Subcutaneous abdominal adipose tissue (tissue), 5 donors: ENCODE measurements around the gene MYPN.
"Not testable (repeated sequence)": the region's sequence is repeated elsewhere in the genome, so short reads cannot be mapped to it uniquely, and the experiment has no call there.

ENCODE experiments used
- H3K27ac ChIP-seq: one replicate; pipeline ENCODE4 v1.7.0; 2013; ENCODE audit warnings: low read depth, mild to moderate bottlenecking, inconsistent platforms, low read length, moderate library complexity
- H3K27me3 ChIP-seq, 5 donors: one replicate each; pipeline ENCODE4 v1.7.0; 2013; ENCODE audit warnings: low read length in 5 of 5, inconsistent platforms in 1 of 5; ENCODE audit not compliant: control insufficient read depth in 5 of 5, insufficient read depth in 4 of 5
- H3K36me3 ChIP-seq, 5 donors: one replicate each; pipeline ENCODE4 v1.7.0; 2013; ENCODE audit warnings: low read length in 5 of 5; ENCODE audit not compliant: control insufficient read depth in 5 of 5, insufficient read depth in 5 of 5
- H3K4me1 ChIP-seq, 5 donors: one replicate each; pipeline ENCODE4 v1.7.0; 2013; ENCODE audit warnings: low read length in 5 of 5, mild to moderate bottlenecking in 3 of 5, moderate library complexity in 1 of 5; ENCODE audit not compliant: control insufficient read depth in 5 of 5, insufficient read depth in 5 of 5
- H3K4me3 ChIP-seq, 5 donors: one replicate each; pipeline ENCODE4 v1.7.0; 2013; ENCODE audit warnings: low read length in 5 of 5, low read depth in 1 of 5
- H3K9ac ChIP-seq, 5 donors: one replicate each; pipeline ENCODE4 v1.7.0; 2013; ENCODE audit warnings: low read length in 5 of 5, mild to moderate bottlenecking in 4 of 5, moderate library complexity in 3 of 5
- H3K9me3 ChIP-seq, 5 donors: one replicate each; pipeline ENCODE4 v1.7.0; 2013; ENCODE audit warnings: low read length in 5 of 5; ENCODE audit not compliant: control insufficient read depth in 5 of 5
- donor health status: healthy.
- donor health status: healthy.
- donor health status: healthy.
- donor health status: healthy.
- donor health status: healthy.

The MYPN gene, protein sequence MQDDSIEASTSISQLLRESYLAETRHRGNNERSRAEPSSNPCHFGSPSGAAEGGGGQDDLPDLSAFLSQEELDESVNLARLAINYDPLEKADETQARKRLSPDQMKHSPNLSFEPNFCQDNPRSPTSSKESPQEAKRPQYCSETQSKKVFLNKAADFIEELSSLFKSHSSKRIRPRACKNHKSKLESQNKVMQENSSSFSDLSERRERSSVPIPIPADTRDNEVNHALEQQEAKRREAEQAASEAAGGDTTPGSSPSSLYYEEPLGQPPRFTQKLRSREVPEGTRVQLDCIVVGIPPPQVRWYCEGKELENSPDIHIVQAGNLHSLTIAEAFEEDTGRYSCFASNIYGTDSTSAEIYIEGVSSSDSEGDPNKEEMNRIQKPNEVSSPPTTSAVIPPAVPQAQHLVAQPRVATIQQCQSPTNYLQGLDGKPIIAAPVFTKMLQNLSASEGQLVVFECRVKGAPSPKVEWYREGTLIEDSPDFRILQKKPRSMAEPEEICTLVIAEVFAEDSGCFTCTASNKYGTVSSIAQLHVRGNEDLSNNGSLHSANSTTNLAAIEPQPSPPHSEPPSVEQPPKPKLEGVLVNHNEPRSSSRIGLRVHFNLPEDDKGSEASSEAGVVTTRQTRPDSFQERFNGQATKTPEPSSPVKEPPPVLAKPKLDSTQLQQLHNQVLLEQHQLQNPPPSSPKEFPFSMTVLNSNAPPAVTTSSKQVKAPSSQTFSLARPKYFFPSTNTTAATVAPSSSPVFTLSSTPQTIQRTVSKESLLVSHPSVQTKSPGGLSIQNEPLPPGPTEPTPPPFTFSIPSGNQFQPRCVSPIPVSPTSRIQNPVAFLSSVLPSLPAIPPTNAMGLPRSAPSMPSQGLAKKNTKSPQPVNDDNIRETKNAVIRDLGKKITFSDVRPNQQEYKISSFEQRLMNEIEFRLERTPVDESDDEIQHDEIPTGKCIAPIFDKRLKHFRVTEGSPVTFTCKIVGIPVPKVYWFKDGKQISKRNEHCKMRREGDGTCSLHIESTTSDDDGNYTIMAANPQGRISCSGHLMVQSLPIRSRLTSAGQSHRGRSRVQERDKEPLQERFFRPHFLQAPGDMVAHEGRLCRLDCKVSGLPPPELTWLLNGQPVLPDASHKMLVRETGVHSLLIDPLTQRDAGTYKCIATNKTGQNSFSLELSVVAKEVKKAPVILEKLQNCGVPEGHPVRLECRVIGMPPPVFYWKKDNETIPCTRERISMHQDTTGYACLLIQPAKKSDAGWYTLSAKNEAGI (N-terminal part only)

DNA sequence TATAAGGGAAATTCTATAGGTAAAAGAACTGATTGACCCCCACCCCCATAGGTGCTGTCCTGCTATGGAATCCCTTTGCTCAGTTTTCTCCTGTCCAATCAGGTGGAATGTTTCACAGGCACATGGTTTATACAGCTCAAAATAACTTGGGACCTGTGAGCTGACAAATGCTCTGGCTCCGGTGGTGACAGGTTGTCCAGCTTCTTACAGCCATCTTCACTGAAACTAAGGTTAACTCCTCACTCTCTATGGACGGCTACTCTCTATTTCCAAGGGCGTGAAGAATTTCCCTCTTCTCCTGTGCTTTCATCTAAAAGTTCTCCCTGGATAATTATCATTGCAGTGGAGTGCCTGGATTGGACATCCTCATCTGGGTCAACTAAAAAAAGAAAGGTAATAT lies at the start of gene MYPN:
MYPN (plus strand) TSS at position 158 of the 400 bp plus-strand sequence. CDS start 11,951 bp downstream, outside the sequence.
- H3K27me3 ChIP-seq = no peaks in the 10 kb centered on the region
- H3K36me3 ChIP-seq = no peaks in the 10 kb centered on the region
- H3K27ac ChIP-seq = no peak within 1 kb of the TSS
- no peak within 1 kb of the TSS for H3K9ac ChIP-seq
- H3K4me1 ChIP-seq = no peaks in the 10 kb centered on the region
- H3K9me3 ChIP-seq = no peaks in the 10 kb centered on the region
- H3K4me3 ChIP-seq = no peak within 1 kb of the TSS

DNA sequence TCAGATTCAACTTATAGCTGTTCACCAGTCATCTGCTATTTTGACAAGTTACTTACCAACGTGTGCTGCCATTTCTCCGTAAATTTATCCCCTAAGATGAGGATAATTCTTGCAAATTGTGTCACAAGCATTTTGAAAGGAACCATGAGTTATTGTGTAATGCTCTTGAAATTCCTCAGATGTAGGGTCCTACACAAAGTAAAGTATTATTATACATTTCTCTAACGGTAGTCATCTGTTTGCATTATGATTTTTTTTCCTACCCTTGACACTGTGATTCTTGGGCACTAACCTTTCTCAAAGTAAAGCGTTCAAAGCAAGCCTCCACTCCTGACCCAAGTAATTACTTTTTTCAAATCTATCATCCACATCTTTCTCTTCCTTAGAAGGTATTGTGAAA lies 42.3 kb upstream of the MYPN start:
- H3K36me3 ChIP-seq = peaks cover 0 to 10% (median 2%) of the 10 kb centered on the region in 5 donors
- no peaks in the 10 kb centered on the region for H3K9me3 ChIP-seq
- H3K4me1 ChIP-seq = peaks cover 0 to 17% (median 12%) of the 10 kb centered on the region in 5 donors
- no peak overlapping the region for H3K4me3 ChIP-seq
- H3K27me3 ChIP-seq = no peaks in the 10 kb centered on the region
- no peak overlapping the region for H3K27ac ChIP-seq
- H3K9ac ChIP-seq = no peak overlapping the region

DNA sequence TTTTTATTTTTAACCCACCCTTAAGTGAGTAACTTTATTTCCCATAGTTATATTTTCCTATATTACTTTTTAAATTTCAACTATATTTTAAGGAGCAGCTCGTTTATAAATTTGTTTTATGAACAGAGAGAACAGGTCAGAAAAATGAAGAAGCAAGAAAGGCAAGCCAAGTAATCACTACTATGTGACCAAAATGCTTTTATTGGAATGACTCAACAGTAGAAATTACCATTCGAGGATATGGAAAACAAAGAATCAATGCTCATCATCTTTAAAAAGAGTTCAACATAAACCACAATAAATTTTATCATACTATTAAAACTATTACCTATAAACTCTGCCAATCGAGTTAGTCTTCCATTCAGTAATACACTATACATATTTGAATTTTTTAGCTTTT lies 41.8 kb upstream of the MYPN start:
- no peak overlapping the region for H3K9ac ChIP-seq
- H3K4me1 ChIP-seq = peaks cover 0 to 22% (median 16%) of the 10 kb centered on the region in 5 donors
- H3K9me3 ChIP-seq = no peaks in the 10 kb centered on the region
- H3K27ac ChIP-seq = no peak overlapping the region
- no peak overlapping the region for H3K4me3 ChIP-seq
- peaks cover 0 to 10% (median 2%) of the 10 kb centered on the region in 5 donors for H3K36me3 ChIP-seq
- H3K27me3 ChIP-seq = no peaks in the 10 kb centered on the region

DNA sequence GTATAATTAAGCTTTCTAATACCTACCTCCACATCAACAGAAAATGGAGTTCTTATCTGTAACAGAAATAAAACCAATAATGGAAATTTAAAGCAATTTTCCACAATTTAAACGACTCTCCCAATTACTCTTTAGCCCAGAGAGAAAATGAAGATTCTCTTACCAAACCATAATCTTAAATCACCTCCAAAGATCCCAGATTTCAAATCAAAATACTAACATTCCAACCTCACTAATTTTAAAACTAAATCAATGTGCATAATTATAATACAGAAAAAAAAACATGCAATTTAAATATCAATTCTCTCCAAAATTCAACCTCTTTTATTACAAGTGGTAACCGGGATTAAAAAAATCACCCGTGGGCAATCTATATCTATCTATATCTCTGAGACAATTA lies 35.7 kb upstream of the MYPN start:
- H3K36me3 ChIP-seq = peaks cover 0 to 6% (median 0%) of the 10 kb centered on the region in 5 donors
- peak overlapping the region in 4 of 5 donors; percentile 82 to 99 (median 96) for H3K9ac ChIP-seq
- H3K9me3 ChIP-seq = no peaks in the 10 kb centered on the region
- peak overlapping the region; percentile 97 for H3K27ac ChIP-seq
- peak overlapping the region; percentile 83 to 96 (median 87) for H3K4me3 ChIP-seq
- H3K4me1 ChIP-seq = peaks cover 4 to 41% (median 34%) of the 10 kb centered on the region in 5 donors
- H3K27me3 ChIP-seq = no peaks in the 10 kb centered on the region

DNA sequence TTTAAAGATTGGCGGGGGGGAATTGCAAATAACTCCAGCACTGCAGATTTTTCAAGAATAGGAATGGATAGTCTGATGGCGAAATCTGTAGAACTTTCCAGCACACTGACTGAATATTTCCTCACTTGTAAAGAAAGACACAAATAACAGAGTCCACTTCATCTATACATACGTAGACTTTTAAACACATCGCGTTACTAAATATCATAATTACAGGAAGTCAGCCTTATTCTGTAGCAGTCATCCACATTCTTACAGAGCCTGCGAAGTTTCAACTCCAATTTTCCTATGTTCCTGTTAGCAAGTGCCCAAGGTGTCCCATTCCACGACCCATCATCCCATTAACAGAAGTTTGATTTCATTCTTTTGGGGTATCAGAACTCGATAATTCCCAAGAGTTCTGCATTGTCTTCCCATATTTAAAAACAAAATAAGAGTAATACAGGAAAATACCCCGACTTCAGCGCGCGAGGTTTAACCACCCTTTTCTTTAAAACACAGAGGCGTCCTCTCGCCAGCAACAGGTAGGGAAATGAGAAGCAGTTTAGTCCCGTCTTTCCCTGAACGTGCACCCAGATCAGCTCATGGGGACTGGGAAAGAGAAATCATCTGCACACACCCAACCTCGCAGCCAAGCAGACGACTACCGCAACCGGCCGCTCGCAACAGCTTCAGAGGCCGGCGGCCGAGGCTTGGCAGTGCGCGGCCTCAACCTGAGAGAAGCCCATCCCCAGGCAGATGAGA lies 35.1 kb upstream of the MYPN start:
- H3K27me3 ChIP-seq = no peaks in the 10 kb centered on the region
- peak overlapping the region; percentile 82 to 99 (median 96) for H3K9ac ChIP-seq
- H3K36me3 ChIP-seq = peaks cover 0 to 3% (median 0%) of the 10 kb centered on the region in 5 donors
- peak overlapping the region; percentile 97 for H3K27ac ChIP-seq
- peak overlapping the region; percentile 83 to 96 (median 87) for H3K4me3 ChIP-seq
- H3K4me1 ChIP-seq = peaks cover 4 to 41% (median 34%) of the 10 kb centered on the region in 5 donors
- no peaks in the 10 kb centered on the region for H3K9me3 ChIP-seq

DNA sequence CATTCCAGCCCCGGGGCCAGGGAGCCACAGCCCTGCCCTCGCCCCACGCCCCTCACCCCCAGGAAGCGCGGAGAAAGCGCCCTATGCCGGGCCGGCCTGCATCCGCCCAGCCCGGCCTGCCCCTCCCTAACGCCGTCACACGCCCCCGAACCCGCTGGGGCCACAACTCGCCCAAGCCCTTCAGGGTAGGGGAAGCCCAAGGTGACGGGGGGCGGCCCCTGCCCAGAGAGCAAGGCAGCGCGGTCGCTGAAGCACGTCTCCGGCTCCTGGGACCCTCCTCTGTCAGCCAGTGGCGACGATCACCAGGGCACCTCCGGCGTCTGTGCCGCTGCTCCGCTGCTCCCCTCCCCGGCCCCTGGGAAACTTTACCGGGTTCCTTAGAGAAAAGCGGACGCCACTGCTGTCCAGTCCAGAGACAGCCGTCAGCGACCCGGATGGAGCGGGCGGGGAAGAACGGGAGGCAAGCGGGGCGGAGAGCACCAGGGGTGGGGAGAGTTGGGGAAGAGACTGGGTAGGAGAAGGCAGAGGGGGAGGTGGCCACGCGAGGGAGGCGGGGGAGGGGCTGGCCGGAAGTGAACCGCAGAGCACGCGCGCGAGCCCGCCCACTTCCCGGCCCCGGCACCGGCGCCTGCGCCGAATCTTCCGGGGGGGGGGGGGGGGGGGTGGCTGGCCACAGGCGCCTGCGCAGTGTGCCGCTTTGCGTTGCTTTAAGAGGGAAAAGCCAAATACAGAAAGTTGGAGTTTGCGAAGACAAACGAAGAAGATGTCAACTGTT lies 34.3 kb upstream of the MYPN start, which contains the start of gene HERC4:
HERC4 (minus strand) TSS at position 509 of the 775 bp plus-strand sequence. CDS start 2,175 bp downstream, outside the sequence.
- Histone ChIP-seq H3K9ac (peak within 1 kb of the TSS; percentile 82 to 99 (median 96)), H3K4me3 (peak within 1 kb of the TSS; percentile 83 to 96 (median 87)), H3K27ac (peak within 1 kb of the TSS; percentile 97), H3K9me3 (no peaks in the 10 kb centered on the region), H3K27me3 (no peaks in the 10 kb centered on the region), H3K36me3 (no peaks in the 10 kb centered on the region), H3K4me1 (peaks cover 4 to 41% (median 34%) of the 10 kb centered on the region in 5 donors)

DNA sequence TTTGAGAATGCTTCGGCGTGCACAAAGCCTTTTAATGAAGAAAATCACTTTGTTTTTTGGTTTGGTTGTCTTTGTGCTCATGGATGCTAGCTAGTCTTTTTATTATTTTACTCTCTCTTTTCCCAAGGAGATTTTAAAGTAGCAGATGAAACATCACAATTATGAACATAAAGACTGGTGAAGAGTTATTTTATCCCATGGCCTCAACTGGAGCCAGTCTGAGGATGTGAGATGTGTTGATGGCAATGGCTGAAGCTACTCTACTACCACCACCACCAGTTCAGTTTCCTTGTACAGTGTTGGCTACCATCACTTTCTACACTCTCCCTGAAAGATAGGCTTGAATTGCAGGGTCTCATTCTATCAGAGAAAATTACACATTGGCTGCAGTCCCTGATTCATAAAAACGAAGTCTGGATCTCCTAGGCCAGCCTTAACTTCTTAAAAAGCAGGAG lies 33.7 kb upstream of the MYPN start:
- H3K36me3 ChIP-seq = no peaks in the 10 kb centered on the region
- peak overlapping the region; percentile 61 for H3K27ac ChIP-seq
- H3K9ac ChIP-seq = peak overlapping the region in 1 of 5 donors; percentile 10
- no peaks in the 10 kb centered on the region for H3K27me3 ChIP-seq
- peak overlapping the region; percentile 20 to 83 (median 66) for H3K4me3 ChIP-seq
- no peaks in the 10 kb centered on the region for H3K9me3 ChIP-seq
- peaks cover 4 to 40% (median 34%) of the 10 kb centered on the region in 5 donors for H3K4me1 ChIP-seq

DNA sequence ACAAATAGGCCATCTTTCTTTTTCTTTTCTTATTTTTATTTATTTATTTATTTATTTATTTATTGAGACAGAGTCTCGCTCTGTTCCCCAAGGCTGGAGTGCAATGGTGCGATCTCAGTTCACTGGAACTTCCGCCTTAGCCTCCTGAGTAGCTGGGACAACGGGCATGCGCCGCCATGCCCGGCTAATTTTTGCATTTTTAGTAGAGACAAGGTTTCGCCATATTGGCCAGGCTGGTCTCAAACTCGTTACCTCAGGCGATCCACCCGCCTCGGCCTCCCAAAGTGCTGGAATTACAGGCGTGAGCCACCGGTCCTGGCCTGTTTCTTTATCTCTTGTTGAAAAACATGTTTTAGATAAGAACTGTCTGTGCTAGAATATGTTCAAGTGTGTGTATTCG lies 33.2 kb upstream of the MYPN start:
- not testable (repeated sequence) for H3K9me3 ChIP-seq, H3K9ac ChIP-seq, H3K27me3 ChIP-seq, H3K27ac ChIP-seq, H3K36me3 ChIP-seq, H3K4me3 ChIP-seq
- peaks cover 4 to 35% (median 31%) of the 10 kb centered on the region in 5 donors for H3K4me1 ChIP-seq
